HepG2 (cell line): ENCODE measurements around the gene KLF11. TPM values are rescaled to one million over a fixed set of nuclear protein-coding genes. Genes with fewer than 3 reads are reported as not detected.
A peak's percentile ranks its signal among the peaks of the same experiment; 100 is the strongest.

ENCODE experiments used
- BCL6 ChIP-seq: IDR thresholded peaks from 2 replicates; pipeline ENCODE4 v1.6.1; 2016; ENCODE audit warnings: missing genetic modification reagents, missing compliant biosample characterization
- DZIP1 ChIP-seq: sonication (generic); formaldehyde crosslinking; IDR thresholded peaks from 2 replicates; pipeline ENCODE4 v1.5.0; 2020; ENCODE audit warnings: mild to moderate bottlenecking, missing genetic modification reagents
- E2F5 ChIP-seq: sonication (generic); formaldehyde crosslinking; conservative IDR thresholded peaks from 2 replicates; pipeline ENCODE4 v1.4.0; 2020; ENCODE audit warnings: missing genetic modification reagents
- EEA1 ChIP-seq: sonication (generic); formaldehyde crosslinking; IDR thresholded peaks from 2 replicates; pipeline ENCODE4 v1.5.1; 2020; ENCODE audit warnings: mild to moderate bottlenecking, missing genetic modification reagents, borderline replicate concordance
- HHEX ChIP-seq: IDR thresholded peaks from 2 replicates; pipeline ENCODE4 v1.6.1; 2016; ENCODE audit warnings: control low read depth
- HNF4A ChIP-seq: sonication (generic); formaldehyde crosslinking; IDR thresholded peaks from 2 replicates; pipeline ENCODE4 v1.4.0; 2020; ENCODE audit warnings: missing genetic modification reagents
- KLF6 ChIP-seq: IDR thresholded peaks from 2 replicates; pipeline ENCODE4 v1.8.0; 2016; ENCODE audit warnings: missing biosample characterization, missing genetic modification reagents
- NAIF1 ChIP-seq: sonication (generic); formaldehyde crosslinking; IDR thresholded peaks from 2 replicates; pipeline ENCODE4 v1.5.0; 2020; ENCODE audit warnings: mild to moderate bottlenecking, missing genetic modification reagents, borderline replicate concordance
- POLR2AphosphoS2 ChIP-seq: IDR thresholded peaks from 2 replicates; pipeline ENCODE4 v1.6.1; 2011; ENCODE audit warnings: low read depth, low read length, improper control_type of control experiment
- TAF1 ChIP-seq: sonication (generic); formaldehyde crosslinking; IDR thresholded peaks from 2 replicates; pipeline ENCODE4 v1.4.0; 2020; ENCODE audit warnings: missing genetic modification reagents
- TEAD2 ChIP-seq: sonication (generic); formaldehyde crosslinking; IDR thresholded peaks from 2 replicates; pipeline ENCODE4 v1.9.0; 2021; ENCODE audit warnings: missing genetic modification reagents
- TP53 ChIP-seq: sonication (generic); formaldehyde crosslinking; conservative IDR thresholded peaks from 2 replicates; pipeline ENCODE4 v1.4.0; 2020; ENCODE audit warnings: missing genetic modification reagents
- ZMAT3 ChIP-seq: sonication (generic); formaldehyde crosslinking; conservative IDR thresholded peaks from 2 replicates; pipeline ENCODE4 v1.7.0; 2021; ENCODE audit warnings: missing genetic modification reagents
- ZNF224 ChIP-seq: sonication (generic); formaldehyde crosslinking; IDR thresholded peaks from 2 replicates; pipeline ENCODE4 v1.5.0; 2020; ENCODE audit warnings: mild to moderate bottlenecking, missing genetic modification reagents
- ZNF235 ChIP-seq: sonication (generic); formaldehyde crosslinking; IDR thresholded peaks from 2 replicates; pipeline ENCODE4 v1.8.1; 2023; ENCODE audit warnings: mild to moderate bottlenecking, missing genetic modification reagents, borderline replicate concordance
- ZNF281 ChIP-seq: sonication (generic); formaldehyde crosslinking; IDR thresholded peaks from 2 replicates; pipeline ENCODE4 v1.4.0; 2020; ENCODE audit warnings: missing genetic modification reagents, borderline replicate concordance
- ZNF3 ChIP-seq: IDR thresholded peaks from 2 replicates; pipeline ENCODE4 v1.7.0; 2017; ENCODE audit warnings: inconsistent platforms
- ZNF576 ChIP-seq: sonication (generic); formaldehyde crosslinking; IDR thresholded peaks from 2 replicates; pipeline ENCODE4 v1.4.0; 2020; ENCODE audit warnings: mild to moderate bottlenecking, missing genetic modification reagents
- ZNF577 ChIP-seq: sonication (generic); formaldehyde crosslinking; IDR thresholded peaks from 2 replicates; pipeline ENCODE4 v1.4.0; 2020; ENCODE audit warnings: mild to moderate bottlenecking, low read depth, missing genetic modification reagents, borderline replicate concordance
- ZNF616 ChIP-seq: sonication (generic); formaldehyde crosslinking; IDR thresholded peaks from 2 replicates; pipeline ENCODE4 v1.5.0; 2020; ENCODE audit warnings: low read depth, mild to moderate bottlenecking, missing genetic modification reagents
- polyA plus RNA-seq, 8 experiments: library from polyadenylated mRNA; depleted of rRNA in 3 of 8; stranded (reverse) in 7 of 8; unstranded in 1 of 8; fragments of >200 nt; fragmentation: Illumina TruSeq in 4 of 8; extraction: Trizol in 4 of 8; gene quantifications; 2 replicates each; pipeline versions ENCODE4 v1.2.1 to v1.2.3, GENCODE V29; 2011 to 2016; ENCODE audit warnings: low read depth in 4 of 8, missing spikeins in 1 of 8, mixed read lengths in 1 of 8; ENCODE audit not compliant: insufficient read depth in 1 of 8
- total RNA-seq, 5 experiments: library from RNA; depleted of rRNA; stranded (reverse); fragments of >200 nt; fragmentation: Illumina TruSeq; extraction: Trizol; gene quantifications; 2 replicates each; pipeline ENCODE4 v1.2.3, GENCODE V29; 2016; ENCODE audit warnings: low read depth in 1 of 5

KLF11 gene
- total and polyA plus RNA-seq, 2 of the 13 experiments (the other 11 are each of a cell fraction or from before 2014, with no cell fraction given), result 2.5 to 11.8 TPM

- TF ChIP-seq TAF1 (CRISPR knock-in tag) (peak; percentile 37; the same call in 1 of the 2 replicates), HNF4A (no peak), ZNF235 (peak; percentile 94), KLF6 (CRISPR knock-in tag) (peak; percentile 99), ZNF576 (CRISPR knock-in tag) (peak; percentile 67; the same call in 1 of the 2 replicates), ZMAT3 (CRISPR knock-in tag) (peak; percentile 99), ZNF616 (CRISPR knock-in tag) (peak; percentile 98), ZNF224 (CRISPR knock-in tag) (no peak), BCL6 (CRISPR knock-in tag) (peak; percentile 58), DZIP1 (CRISPR knock-in tag) (peak; percentile 97), EEA1 (CRISPR knock-in tag) (peak; percentile 97), E2F5 (CRISPR knock-in tag) (peak; percentile 86), ZNF577 (CRISPR knock-in tag) (peak; percentile 59; the same call in 1 of the 2 replicates), HHEX (no peak), TP53 (CRISPR knock-in tag) (peak; percentile 25; the same call in 1 of the 2 replicates), TEAD2 (CRISPR knock-in tag) (peak; percentile 98), ZNF3 (CRISPR knock-in tag) (no peak), POLR2AphosphoS2 (no peak), NAIF1 (CRISPR knock-in tag) (peak; percentile 85; the same call in 1 of the 2 replicates), ZNF281 (CRISPR knock-in tag) (peak; percentile 67; the same call in 1 of the 2 replicates)
Observed at GRCh38 chr2:10043256-10043905, at the start of gene KLF11 (continued).
